CD14-positive monocyte (primary cell): ENCODE data around the gene RAB4B. TPM values are rescaled to one million over a fixed set of nuclear protein-coding genes. Genes with fewer than 3 reads are reported as not detected.
A peak's percentile ranks its signal among the peaks of the same experiment; 100 is the strongest.
"Not testable (repeated sequence)": the region's sequence is repeated elsewhere in the genome, so short reads cannot be mapped to it uniquely, and the experiment has no call there.

Experiments
- DNase-seq, 3 donors: peaks; one replicate each; pipeline ENCODE4 v3.0.0-alpha.2; 2011 to 2022
- H2AFZ ChIP-seq: 2 replicates; pipeline ENCODE4 v1.6.0; 2012; ENCODE audit warnings: mild to moderate bottlenecking, low read depth, low read length, inconsistent platforms; ENCODE audit not compliant: insufficient read depth, poor library complexity, severe bottlenecking
- H3K27ac ChIP-seq, 2 donors: 1 replicate in 1 of 2; 2 replicates in 1 of 2; pipeline ENCODE4 v1.5.1; 2012 to 2013; ENCODE audit warnings: low read length in 2 of 2, control low read depth in 1 of 2, inconsistent platforms in 1 of 2, low read depth in 1 of 2, mild to moderate bottlenecking in 1 of 2
- H3K27me3 ChIP-seq, 2 donors: one replicate each; pipeline versions ENCODE4 v1.6.0 to v1.6.1; 2011 to 2013; ENCODE audit warnings: low read length in 2 of 2; ENCODE audit not compliant: control insufficient read depth in 2 of 2, insufficient read depth in 2 of 2
- H3K36me3 ChIP-seq, 2 donors: replicated peaks in 1 of 2; 1 replicate in 1 of 2; 2 replicates in 1 of 2; pipeline versions ENCODE4 v1.5.1 to v1.6.1; 2012 to 2013; ENCODE audit warnings: low read length in 2 of 2, control low read depth in 1 of 2, inconsistent platforms in 1 of 2, mild to moderate bottlenecking in 1 of 2; ENCODE audit not compliant: insufficient read depth in 2 of 2, control insufficient read depth in 1 of 2
- H3K4me1 ChIP-seq, 2 donors: 1 replicate in 1 of 2; 2 replicates in 1 of 2; pipeline versions ENCODE4 v1.5.1 to v1.6.1; 2012 to 2013; ENCODE audit warnings: low read length in 2 of 2, control low read depth in 1 of 2, inconsistent platforms in 1 of 2, mild to moderate bottlenecking in 1 of 2, moderate library complexity in 1 of 2; ENCODE audit not compliant: insufficient read depth in 2 of 2, control insufficient read depth in 1 of 2
- H3K4me2 ChIP-seq: replicated peaks from 2 replicates; pipeline ENCODE3; 2012; ENCODE audit warnings: low read length, moderate library complexity, mild to moderate bottlenecking; ENCODE audit not compliant: poor library complexity, severe bottlenecking; ENCODE audit errors: extremely low read depth
- H3K4me3 ChIP-seq, 3 experiments: fragments of 200-600 bp in 1 of 3; sonication (generic) in 1 of 3; replicated peaks in 1 of 3; 1 replicate in 2 of 3; 2 replicates in 1 of 3; pipeline ENCODE4 v1.5.1; 2011 to 2013; ENCODE audit warnings: low read length in 3 of 3, mild to moderate bottlenecking in 3 of 3, control low read depth in 2 of 3, low read depth in 2 of 3, inconsistent platforms in 1 of 3, moderate library complexity in 1 of 3
- H3K79me2 ChIP-seq: 2 replicates; pipeline ENCODE4 v1.6.0; 2012; ENCODE audit warnings: mild to moderate bottlenecking, control low read depth, inconsistent platforms, low read length, moderate library complexity; ENCODE audit not compliant: insufficient read depth
- H3K9ac ChIP-seq: 2 replicates; pipeline ENCODE4 v1.6.0; 2017; ENCODE audit warnings: low read length, mild to moderate bottlenecking; ENCODE audit not compliant: insufficient read depth, poor library complexity, severe bottlenecking
- H3K9me3 ChIP-seq, 2 donors: replicated peaks in 1 of 2; 1 replicate in 1 of 2; 2 replicates in 1 of 2; pipeline versions ENCODE4 v1.5.1 to v1.6.1; 2012 to 2013; ENCODE audit warnings: low read length in 2 of 2, control low read depth in 1 of 2; ENCODE audit not compliant: control insufficient read depth in 1 of 2, insufficient read depth in 1 of 2
- H4K20me1 ChIP-seq: 2 replicates; pipeline ENCODE4 v1.6.0; 2012; ENCODE audit warnings: mild to moderate bottlenecking, low read length, control low read depth, moderate library complexity; ENCODE audit not compliant: insufficient read depth
- H3K27ac Mint-ChIP-seq, 7 donors: one replicate each; pipeline ENCODE4 v1.8.0; 2020; ENCODE audit warnings: mild to moderate bottlenecking in 7 of 7, mixed read lengths in 7 of 7, moderate library complexity in 6 of 7, inconsistent platforms in 2 of 7
- H3K27me3 Mint-ChIP-seq, 3 donors: one replicate each; pipeline ENCODE4 v1.8.0; 2021 to 2022; ENCODE audit warnings: low read depth in 3 of 3, mild to moderate bottlenecking in 3 of 3, mixed read lengths in 3 of 3, moderate library complexity in 3 of 3, inconsistent platforms in 1 of 3
- H3K36me3 Mint-ChIP-seq, 2 donors: one replicate each; pipeline ENCODE4 v1.8.0; 2020; ENCODE audit warnings: mixed read lengths in 2 of 2, inconsistent platforms in 1 of 2, mild to moderate bottlenecking in 1 of 2
- H3K4me1 Mint-ChIP-seq: one replicate; pipeline ENCODE4 v1.8.0; 2020; ENCODE audit warnings: mild to moderate bottlenecking, mixed read lengths
- H3K4me3 Mint-ChIP-seq, 2 donors: one replicate each; pipeline ENCODE4 v1.8.0; 2020; ENCODE audit warnings: mild to moderate bottlenecking in 2 of 2, mixed read lengths in 2 of 2, moderate library complexity in 1 of 2
- H3K9me3 Mint-ChIP-seq, 7 donors: one replicate each; pipeline ENCODE4 v1.8.0; 2020 to 2022; ENCODE audit warnings: mixed read lengths in 7 of 7, mild to moderate bottlenecking in 6 of 7, moderate library complexity in 6 of 7, inconsistent platforms in 2 of 7
- WGBS: methylation state at CpG from one replicate; pipeline ENCODE4 v1.1.5; 2013; ENCODE audit warnings: missing lambda C conversion rate; ENCODE audit not compliant: insufficient coverage; 5-methylcytosine and 5-hydroxymethylcytosine counted together
- intact Hi-C, 2 donors: fragments of 100-400 bp; cut with micrococcal nuclease; formaldehyde crosslinking; loops; one replicate each; pipeline versions ENCODE4 v1.15.0 to v1.15.1; 2023
- polyA plus RNA-seq, 3 donors: library from polyadenylated mRNA; depleted of rRNA in 1 of 3; unstranded in 2 of 3; stranded (reverse) in 1 of 3; fragments of 300-500 nt in 2 of 3; fragments of >200 nt in 1 of 3; fragmentation: Illumina TruSeq in 2 of 3; gene quantifications; 1 replicate in 2 of 3; 2 replicates in 1 of 3; pipeline ENCODE4 v1.2.3, GENCODE V29; 2012 to 2021
- TF ChIP-seq, protein P1 (sequence below): fragments of 200-600 bp; IDR thresholded peaks from one replicate; pipeline ENCODE4 v1.8.0; 2022; ENCODE audit warnings: antibody characterized with exemption, mild to moderate bottlenecking

Gene RAB4B
- polyA plus RNA-seq, 3 donors: 89.4 to 132 (median 108) TPM

DNA sequence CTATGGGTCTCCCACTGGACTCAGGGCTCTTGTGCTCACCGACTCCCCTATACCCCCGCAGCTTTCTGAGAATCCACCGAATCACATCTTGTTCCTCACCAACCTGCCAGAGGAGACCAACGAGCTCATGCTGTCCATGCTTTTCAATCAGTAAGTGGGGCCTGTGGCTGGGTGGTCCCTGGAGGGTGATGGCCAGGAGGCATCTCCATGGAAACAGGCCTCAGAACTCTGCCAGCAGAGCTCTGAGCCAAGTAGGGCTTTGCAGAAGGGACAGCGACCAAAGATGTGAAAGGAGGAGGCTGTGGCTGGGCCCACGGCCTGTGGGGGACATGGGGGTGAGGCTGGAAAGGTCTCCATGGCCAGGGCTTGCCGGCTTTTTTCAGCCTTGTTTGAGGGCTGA is 14.5 kb upstream of the RAB4B start:
- H3K27me3 ChIP-seq: no peaks in the 10 kb centered on the region
- no peaks in the 10 kb centered on the region for H3K9me3 Mint-ChIP-seq
- WGBS: 100% methylated on average over 3 of the region's 7 CpGs
- peaks cover 69% of the 10 kb centered on the region for H4K20me1 ChIP-seq
- no peak overlapping the region for H3K4me3 ChIP-seq
- H2AFZ ChIP-seq: no peak overlapping the region
- no peaks in the 10 kb centered on the region for H3K27me3 Mint-ChIP-seq
- no peak overlapping the region for H3K4me3 Mint-ChIP-seq
- intact Hi-C loops: no loop called here
- peaks cover 38% of the 10 kb centered on the region for H3K79me2 ChIP-seq
- no peak overlapping the region for H3K4me2 ChIP-seq
- H3K4me1 Mint-ChIP-seq: no peaks in the 10 kb centered on the region
- TF ChIP-seq, protein P1, sequence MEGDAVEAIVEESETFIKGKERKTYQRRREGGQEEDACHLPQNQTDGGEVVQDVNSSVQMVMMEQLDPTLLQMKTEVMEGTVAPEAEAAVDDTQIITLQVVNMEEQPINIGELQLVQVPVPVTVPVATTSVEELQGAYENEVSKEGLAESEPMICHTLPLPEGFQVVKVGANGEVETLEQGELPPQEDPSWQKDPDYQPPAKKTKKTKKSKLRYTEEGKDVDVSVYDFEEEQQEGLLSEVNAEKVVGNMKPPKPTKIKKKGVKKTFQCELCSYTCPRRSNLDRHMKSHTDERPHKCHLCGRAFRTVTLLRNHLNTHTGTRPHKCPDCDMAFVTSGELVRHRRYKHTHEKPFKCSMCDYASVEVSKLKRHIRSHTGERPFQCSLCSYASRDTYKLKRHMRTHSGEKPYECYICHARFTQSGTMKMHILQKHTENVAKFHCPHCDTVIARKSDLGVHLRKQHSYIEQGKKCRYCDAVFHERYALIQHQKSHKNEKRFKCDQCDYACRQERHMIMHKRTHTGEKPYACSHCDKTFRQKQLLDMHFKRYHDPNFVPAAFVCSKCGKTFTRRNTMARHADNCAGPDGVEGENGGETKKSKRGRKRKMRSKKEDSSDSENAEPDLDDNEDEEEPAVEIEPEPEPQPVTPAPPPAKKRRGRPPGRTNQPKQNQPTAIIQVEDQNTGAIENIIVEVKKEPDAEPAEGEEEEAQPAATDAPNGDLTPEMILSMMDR: no peak
- DNase-seq: no peak
- H3K36me3 ChIP-seq: peaks cover 75 to 92% of the 10 kb centered on the region in 2 donors
- H3K9me3 ChIP-seq: no peaks in the 10 kb centered on the region
- peak overlapping the region in 3 of 7 donors; percentile 1 to 61 (median 15) for H3K27ac Mint-ChIP-seq
- H3K4me1 ChIP-seq: no peaks in the 10 kb centered on the region
- H3K36me3 Mint-ChIP-seq: peaks cover 76 to 94% of the 10 kb centered on the region in 2 donors
- H3K9ac ChIP-seq: no peak overlapping the region
- peak overlapping the region in 1 of 2 donors; percentile 51 for H3K27ac ChIP-seq

DNA sequence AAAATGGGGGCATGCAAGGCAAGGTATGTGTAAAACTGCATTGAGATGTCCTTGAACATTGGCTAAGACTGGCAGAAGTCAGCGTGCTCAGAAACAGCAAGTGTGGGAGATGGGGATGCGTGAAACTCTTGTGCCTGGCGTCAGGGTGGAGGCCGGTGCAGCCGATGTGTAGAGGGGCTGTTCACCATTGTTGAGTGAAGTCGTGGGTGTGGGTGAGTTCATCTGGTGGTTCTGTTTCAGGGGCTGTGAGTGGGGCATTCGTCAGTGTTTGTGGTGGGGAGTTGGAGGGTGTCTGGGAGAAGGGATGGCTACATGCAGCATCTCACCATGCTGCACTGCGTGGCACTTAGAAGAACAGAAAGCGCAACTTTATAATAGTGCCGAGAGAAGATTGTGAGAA is 14.1 kb upstream of the RAB4B start:
- 95% methylated on average over 7 of the region's 10 CpGs for WGBS
- Histone ChIP-seq H3K4me1 (no peaks in the 10 kb centered on the region), H2AFZ (no peak overlapping the region), H3K79me2 (peaks cover 36% of the 10 kb centered on the region), H3K9me3 (no peaks in the 10 kb centered on the region), H3K36me3 (peaks cover 73 to 92% of the 10 kb centered on the region in 2 donors), H3K9ac (no peak overlapping the region), H3K4me3 (no peak overlapping the region), H3K27ac (peak overlapping the region in 1 of 2 donors; percentile 51), H3K27me3 (no peaks in the 10 kb centered on the region), H4K20me1 (peaks cover 64% of the 10 kb centered on the region), H3K4me2 (no peak overlapping the region)
- Mint-ChIP-seq H3K36me3 (peaks cover 78 to 94% of the 10 kb centered on the region in 2 donors), H3K9me3 (peaks cover 0 to 2% (median 0%) of the 10 kb centered on the region in 7 donors), H3K27ac (peak overlapping the region in 2 of 7 donors; percentile 1 to 51), H3K4me1 (no peaks in the 10 kb centered on the region), H3K27me3 (no peaks in the 10 kb centered on the region), H3K4me3 (no peak overlapping the region)
- TF ChIP-seq, protein P1: no peak
- no peak for DNase-seq
- intact Hi-C loops: no loop called here

DNA sequence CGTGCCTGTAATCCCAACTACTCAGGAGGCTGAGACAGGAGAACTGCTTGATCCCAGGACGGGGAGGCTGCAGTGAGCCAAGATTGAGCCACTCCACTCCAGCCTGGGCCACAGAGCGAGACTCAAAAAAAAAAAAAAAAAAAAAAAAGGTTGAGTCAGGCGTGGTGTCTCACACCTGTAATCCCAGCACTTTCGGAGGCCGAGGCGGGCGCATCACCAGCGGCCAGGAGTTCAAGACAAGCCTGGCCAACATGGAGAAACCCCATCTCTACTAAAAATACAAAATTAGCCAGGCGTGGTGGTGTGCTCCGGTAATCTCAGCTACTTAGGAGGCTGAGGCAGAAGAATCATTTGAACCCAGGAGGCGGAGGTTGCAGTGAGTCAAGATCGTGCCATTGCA is 11.7 kb upstream of the RAB4B start:
- DNase-seq, H3K4me2 ChIP-seq, H3K27ac ChIP-seq, H3K27me3 Mint-ChIP-seq, H3K9me3 ChIP-seq, H3K4me3 Mint-ChIP-seq, H2AFZ ChIP-seq, H3K27me3 ChIP-seq, H3K4me1 ChIP-seq, H3K27ac Mint-ChIP-seq, H3K9ac ChIP-seq, H3K4me3 ChIP-seq, H3K4me1 Mint-ChIP-seq, intact Hi-C loops: not testable (repeated sequence)
- H3K36me3 ChIP-seq: peaks cover 49 to 76% of the 10 kb centered on the region in 2 donors
- peaks cover 42% of the 10 kb centered on the region for H4K20me1 ChIP-seq
- Mint-ChIP-seq H3K9me3 (peaks cover 0 to 14% (median 4%) of the 10 kb centered on the region in 7 donors), H3K36me3 (peaks cover 63 to 86% of the 10 kb centered on the region in 2 donors)
- peaks cover 22% of the 10 kb centered on the region for H3K79me2 ChIP-seq
- WGBS: 100% methylated on average over 5 of the region's 13 CpGs
